Neural cell (in vitro differentiated cells): ENCODE data around the gene ADAP1. TPM values are rescaled to one million over a fixed set of nuclear protein-coding genes. Genes with fewer than 3 reads are reported as not detected.

Source experiments
- H2AFZ ChIP-seq: fragments of 200-600, 300-800 bp; sonication (generic), shearing (Covaris generic); 2 replicates; pipeline ENCODE4 v1.6.0; 2014; ENCODE audit warnings: low read depth, mild to moderate bottlenecking, antibody characterized with exemption, low read length, moderate library complexity
- H3F3A ChIP-seq: fragments of 200-600 bp; shearing (Covaris generic); 2 replicates; pipeline ENCODE4 v1.6.1; 2016; ENCODE audit warnings: mild to moderate bottlenecking, moderate library complexity, mixed read lengths, antibody characterized with exemption, low read length; ENCODE audit not compliant: insufficient read depth, poor library complexity, severe bottlenecking
- H3K27ac ChIP-seq: fragments of 200-600, 300-800 bp; sonication (generic), shearing (Covaris generic); 2 replicates; pipeline ENCODE4 v1.5.1; 2014; ENCODE audit warnings: mild to moderate bottlenecking, low read length, moderate library complexity
- H3K27me3 ChIP-seq: fragments of 300-800, 200-600 bp; sonication (generic), shearing (Covaris generic); 2 replicates; pipeline ENCODE4 v1.6.0; 2014; ENCODE audit warnings: mild to moderate bottlenecking, low read depth, low read length, moderate library complexity; ENCODE audit not compliant: insufficient read depth
- H3K36me3 ChIP-seq: fragments of 300-800, 200-600 bp; sonication (generic), shearing (Covaris generic); 2 replicates; pipeline ENCODE4 v1.5.1; 2014; ENCODE audit warnings: mild to moderate bottlenecking, antibody characterized with exemption, low read length, moderate library complexity; ENCODE audit not compliant: insufficient read depth
- H3K4me2 ChIP-seq: fragments of 300-800, 200-600 bp; sonication (generic), shearing (Covaris generic); 2 replicates; pipeline ENCODE4 v1.6.0; 2014; ENCODE audit warnings: mild to moderate bottlenecking, low read length
- H3K4me3 ChIP-seq: fragments of 300-800, 200-600 bp; sonication (generic), shearing (Covaris generic); 2 replicates; pipeline ENCODE4 v1.5.1; 2014; ENCODE audit warnings: mild to moderate bottlenecking, low read length, moderate library complexity
- H3K79me2 ChIP-seq: fragments of 200-600 bp; shearing (Covaris generic); replicated peaks from 2 replicates; pipeline ENCODE4 v1.6.0; 2014; ENCODE audit warnings: mild to moderate bottlenecking, low read length, moderate library complexity; ENCODE audit not compliant: insufficient read depth
- H3K9ac ChIP-seq: fragments of 300-800, 200-600 bp; sonication (generic), shearing (Covaris generic); 2 replicates; pipeline ENCODE4 v1.6.1; 2016; ENCODE audit warnings: mild to moderate bottlenecking, low read length, mixed read lengths
- H3K9me2 ChIP-seq: fragments of 200-600 bp; shearing (Covaris generic); 2 replicates; pipeline ENCODE4 v1.6.1; 2016; ENCODE audit warnings: mild to moderate bottlenecking, low read length, mixed read lengths; ENCODE audit not compliant: insufficient read depth
- H3K9me3 ChIP-seq: fragments of 200-600, 300-800 bp; sonication (generic), shearing (Covaris generic); 2 replicates; pipeline ENCODE4 v1.6.1; 2016; ENCODE audit warnings: mild to moderate bottlenecking, mixed run types, low read length, moderate library complexity, mixed read lengths
- H4K20me1 ChIP-seq: fragments of 200-600 bp; shearing (Covaris generic); 2 replicates; pipeline ENCODE4 v1.6.1; 2016; ENCODE audit warnings: mild to moderate bottlenecking, mixed run types; ENCODE audit not compliant: insufficient read depth
- EP300 ChIP-seq: fragments of 450-650 bp; conservative IDR thresholded peaks from 2 replicates; pipeline ENCODE4 v1.6.1; 2014; ENCODE audit warnings: antibody characterized with exemption, mild to moderate bottlenecking, moderate library complexity; ENCODE audit not compliant: poor library complexity, severe bottlenecking
- EZH2 ChIP-seq: fragments of 200-600, 300-800 bp; shearing (Covaris generic), sonication (generic); IDR thresholded peaks from 2 replicates; pipeline ENCODE4 v1.6.1; 2014; ENCODE audit warnings: antibody characterized with exemption, low read length, borderline replicate concordance, mild to moderate bottlenecking; ENCODE audit not compliant: insufficient read depth, poor library complexity, severe bottlenecking
- MXI1 ChIP-seq: fragments of 450-650 bp; conservative IDR thresholded peaks from 2 replicates; pipeline ENCODE4 v1.6.1; 2014; ENCODE audit warnings: antibody characterized with exemption, mild to moderate bottlenecking; ENCODE audit not compliant: poor library complexity, severe bottlenecking
- POLR2AphosphoS5 ChIP-seq: IDR thresholded peaks from 2 replicates; pipeline ENCODE4 v1.6.1; 2012
- RAD21 ChIP-seq: fragments of 450-650 bp; conservative IDR thresholded peaks from 2 replicates; pipeline ENCODE4 v1.6.1; 2014; ENCODE audit warnings: antibody characterized with exemption, mild to moderate bottlenecking, moderate library complexity
- SMC3 ChIP-seq: fragments of 450-650 bp; conservative IDR thresholded peaks from 2 replicates; pipeline ENCODE4 v1.6.1; 2014; ENCODE audit warnings: antibody characterized with exemption, mild to moderate bottlenecking, moderate library complexity; ENCODE audit not compliant: poor library complexity
- TAF1 ChIP-seq: IDR thresholded peaks from 2 replicates; pipeline ENCODE4 v1.6.1; 2012; ENCODE audit warnings: low read depth
- polyA plus RNA-seq: library from polyadenylated mRNA; depleted of rRNA; stranded (reverse); fragments of >200 nt; gene quantifications from 2 replicates; pipeline ENCODE4 v1.2.3, GENCODE V29; 2014
- TF ChIP-seq, protein P1 (sequence below): IDR thresholded peaks from 2 replicates; pipeline ENCODE4 v1.6.1; 2012; ENCODE audit warnings: borderline replicate concordance
- TF ChIP-seq, protein P2 (sequence below): fragments of 450-650 bp; IDR thresholded peaks from 2 replicates; pipeline ENCODE4 v1.5.1; 2014; ENCODE audit warnings: antibody characterized with exemption, mild to moderate bottlenecking, moderate library complexity; ENCODE audit not compliant: poor library complexity, severe bottlenecking

Gene ADAP1
- polyA plus RNA-seq, 1 donor from 2014 or later, result 76.8 TPM

DNA sequence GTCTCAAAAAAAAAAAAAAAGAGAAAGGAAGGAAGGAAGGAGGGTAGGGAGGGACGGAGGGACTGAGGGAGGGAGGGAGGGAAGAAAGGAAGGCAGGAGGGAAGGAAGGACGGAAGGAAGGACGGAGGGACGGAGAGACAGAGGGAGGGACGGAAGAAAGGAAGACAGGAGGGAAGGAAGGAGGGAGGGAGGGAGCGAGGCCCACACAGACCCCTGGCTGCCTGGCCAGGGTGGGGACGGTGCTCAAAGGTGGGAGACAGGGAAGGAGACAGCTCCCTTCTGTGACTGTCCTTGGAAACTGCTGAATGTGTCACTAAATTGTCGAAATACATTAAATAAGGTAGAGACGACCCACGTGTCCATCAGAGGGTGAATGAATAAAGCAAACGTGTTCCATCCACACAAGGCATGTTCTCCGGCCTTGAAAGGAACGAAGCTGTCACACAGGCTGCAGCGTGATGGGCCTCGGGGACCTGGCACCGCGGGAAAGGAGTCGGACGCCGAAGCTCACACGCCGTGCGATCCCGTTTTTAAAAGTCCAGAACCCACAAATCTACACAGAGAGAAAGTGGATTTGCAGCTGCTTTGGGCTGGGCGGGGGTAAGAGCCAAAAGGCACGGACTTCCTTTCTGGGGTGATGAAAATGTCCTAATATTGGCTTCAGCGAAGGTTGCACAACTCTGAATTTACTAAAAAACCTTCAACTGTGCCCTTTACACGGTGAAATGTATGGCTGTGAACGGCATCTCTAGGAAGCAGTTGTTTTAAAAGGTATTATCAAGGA lies 23.3 kb downstream of the ADAP1 start:
- Histone ChIP-seq H3K36me3 (no peaks in the 10 kb centered on the region), H3K79me2 (no peaks in the 10 kb centered on the region), H3K4me2 (no peak overlapping the region), H4K20me1 (no peaks in the 10 kb centered on the region), H3K9me3 (no peaks in the 10 kb centered on the region), H3K27ac (no peak overlapping the region), H3K9me2 (no peaks in the 10 kb centered on the region), H3K4me3 (no peak overlapping the region), H2AFZ (no peak overlapping the region), H3F3A (no peaks in the 10 kb centered on the region), H3K9ac (no peak overlapping the region), H3K27me3 (no peaks in the 10 kb centered on the region)
- TF ChIP-seq RAD21 (no peak), POLR2AphosphoS5 (no peak), TAF1 (no peak), EZH2 (no peak), EP300 (no peak), SMC3 (no peak), MXI1 (no peak)
- TF ChIP-seq, protein P1, sequence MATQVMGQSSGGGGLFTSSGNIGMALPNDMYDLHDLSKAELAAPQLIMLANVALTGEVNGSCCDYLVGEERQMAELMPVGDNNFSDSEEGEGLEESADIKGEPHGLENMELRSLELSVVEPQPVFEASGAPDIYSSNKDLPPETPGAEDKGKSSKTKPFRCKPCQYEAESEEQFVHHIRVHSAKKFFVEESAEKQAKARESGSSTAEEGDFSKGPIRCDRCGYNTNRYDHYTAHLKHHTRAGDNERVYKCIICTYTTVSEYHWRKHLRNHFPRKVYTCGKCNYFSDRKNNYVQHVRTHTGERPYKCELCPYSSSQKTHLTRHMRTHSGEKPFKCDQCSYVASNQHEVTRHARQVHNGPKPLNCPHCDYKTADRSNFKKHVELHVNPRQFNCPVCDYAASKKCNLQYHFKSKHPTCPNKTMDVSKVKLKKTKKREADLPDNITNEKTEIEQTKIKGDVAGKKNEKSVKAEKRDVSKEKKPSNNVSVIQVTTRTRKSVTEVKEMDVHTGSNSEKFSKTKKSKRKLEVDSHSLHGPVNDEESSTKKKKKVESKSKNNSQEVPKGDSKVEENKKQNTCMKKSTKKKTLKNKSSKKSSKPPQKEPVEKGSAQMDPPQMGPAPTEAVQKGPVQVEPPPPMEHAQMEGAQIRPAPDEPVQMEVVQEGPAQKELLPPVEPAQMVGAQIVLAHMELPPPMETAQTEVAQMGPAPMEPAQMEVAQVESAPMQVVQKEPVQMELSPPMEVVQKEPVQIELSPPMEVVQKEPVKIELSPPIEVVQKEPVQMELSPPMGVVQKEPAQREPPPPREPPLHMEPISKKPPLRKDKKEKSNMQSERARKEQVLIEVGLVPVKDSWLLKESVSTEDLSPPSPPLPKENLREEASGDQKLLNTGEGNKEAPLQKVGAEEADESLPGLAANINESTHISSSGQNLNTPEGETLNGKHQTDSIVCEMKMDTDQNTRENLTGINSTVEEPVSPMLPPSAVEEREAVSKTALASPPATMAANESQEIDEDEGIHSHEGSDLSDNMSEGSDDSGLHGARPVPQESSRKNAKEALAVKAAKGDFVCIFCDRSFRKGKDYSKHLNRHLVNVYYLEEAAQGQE, result no peak
- TF ChIP-seq, protein P2, sequence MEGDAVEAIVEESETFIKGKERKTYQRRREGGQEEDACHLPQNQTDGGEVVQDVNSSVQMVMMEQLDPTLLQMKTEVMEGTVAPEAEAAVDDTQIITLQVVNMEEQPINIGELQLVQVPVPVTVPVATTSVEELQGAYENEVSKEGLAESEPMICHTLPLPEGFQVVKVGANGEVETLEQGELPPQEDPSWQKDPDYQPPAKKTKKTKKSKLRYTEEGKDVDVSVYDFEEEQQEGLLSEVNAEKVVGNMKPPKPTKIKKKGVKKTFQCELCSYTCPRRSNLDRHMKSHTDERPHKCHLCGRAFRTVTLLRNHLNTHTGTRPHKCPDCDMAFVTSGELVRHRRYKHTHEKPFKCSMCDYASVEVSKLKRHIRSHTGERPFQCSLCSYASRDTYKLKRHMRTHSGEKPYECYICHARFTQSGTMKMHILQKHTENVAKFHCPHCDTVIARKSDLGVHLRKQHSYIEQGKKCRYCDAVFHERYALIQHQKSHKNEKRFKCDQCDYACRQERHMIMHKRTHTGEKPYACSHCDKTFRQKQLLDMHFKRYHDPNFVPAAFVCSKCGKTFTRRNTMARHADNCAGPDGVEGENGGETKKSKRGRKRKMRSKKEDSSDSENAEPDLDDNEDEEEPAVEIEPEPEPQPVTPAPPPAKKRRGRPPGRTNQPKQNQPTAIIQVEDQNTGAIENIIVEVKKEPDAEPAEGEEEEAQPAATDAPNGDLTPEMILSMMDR, result no peak

DNA sequence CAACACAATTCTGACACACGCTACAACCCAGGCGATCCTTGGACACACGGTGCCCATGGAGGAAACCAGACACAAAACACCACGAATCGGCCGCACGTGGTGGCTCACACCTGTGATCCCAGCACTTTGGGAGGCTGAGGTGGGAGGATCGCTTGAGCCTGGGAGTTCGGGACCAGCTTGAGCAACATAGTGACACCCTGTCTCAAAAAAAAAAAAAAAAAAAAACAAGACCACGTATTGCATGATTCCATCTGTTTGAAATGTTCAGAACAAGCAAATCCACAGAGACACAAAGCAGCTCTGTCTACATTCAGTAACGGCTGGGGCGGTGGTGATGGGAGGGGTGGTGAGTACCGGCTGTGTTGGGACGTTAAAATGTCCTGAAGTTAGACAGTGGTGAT lies 25.2 kb downstream of the ADAP1 start:
- no peak overlapping the region for H3K4me3 ChIP-seq
- no peak overlapping the region for H2AFZ ChIP-seq
- no peak overlapping the region for H3K27ac ChIP-seq
- H3K79me2 ChIP-seq, result no peaks in the 10 kb centered on the region
- H3K36me3 ChIP-seq, result no peaks in the 10 kb centered on the region
- H3K9me2 ChIP-seq, result no peaks in the 10 kb centered on the region
- H3K9ac ChIP-seq, result no peak overlapping the region
- TF ChIP-seq EP300, result no peak
- no peaks in the 10 kb centered on the region for H3K27me3 ChIP-seq
- no peak overlapping the region for H3K4me2 ChIP-seq
- H3F3A ChIP-seq, result no peaks in the 10 kb centered on the region
- no peaks in the 10 kb centered on the region for H3K9me3 ChIP-seq
- no peaks in the 10 kb centered on the region for H4K20me1 ChIP-seq
